GM21360 (cell line): ENCODE results near the gene OR2A2.
"Not testable (repeated sequence)": the region's sequence is repeated elsewhere in the genome, so short reads cannot be mapped to it uniquely, and the experiment has no call there.

Source experiments
- ATAC-seq: cut with Tn5 transposase; IDR thresholded peaks from one replicate; pipeline ENCODE4 v1.9.1; 2021; ENCODE audit warnings: mild to moderate bottlenecking, moderate library complexity; ENCODE audit not compliant: unreplicated experiment

The OR2A2 gene, protein sequence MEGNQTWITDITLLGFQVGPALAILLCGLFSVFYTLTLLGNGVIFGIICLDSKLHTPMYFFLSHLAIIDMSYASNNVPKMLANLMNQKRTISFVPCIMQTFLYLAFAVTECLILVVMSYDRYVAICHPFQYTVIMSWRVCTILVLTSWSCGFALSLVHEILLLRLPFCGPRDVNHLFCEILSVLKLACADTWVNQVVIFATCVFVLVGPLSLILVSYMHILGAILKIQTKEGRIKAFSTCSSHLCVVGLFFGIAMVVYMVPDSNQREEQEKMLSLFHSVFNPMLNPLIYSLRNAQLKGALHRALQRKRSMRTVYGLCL

DNA sequence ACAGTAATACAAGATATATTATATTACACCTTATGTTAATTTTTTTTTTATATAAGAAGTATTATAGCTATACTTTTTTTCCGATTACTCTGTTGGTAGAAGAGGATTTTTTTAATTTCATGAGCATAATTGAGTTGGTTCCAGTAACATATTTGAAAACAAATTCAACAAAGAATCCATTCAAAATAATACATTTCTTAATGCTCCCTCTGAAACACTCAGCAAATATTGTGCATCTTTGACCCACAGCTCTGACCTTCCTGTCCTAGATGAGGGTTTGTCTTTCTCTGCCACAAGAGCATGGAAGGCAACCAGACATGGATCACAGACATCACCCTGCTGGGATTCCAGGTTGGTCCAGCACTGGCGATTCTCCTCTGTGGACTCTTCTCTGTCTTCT lies at the start of gene OR2A2:
OR2A2 (plus strand) TSS at position 301 of the 400 bp plus-strand sequence; CDS start at position 301, 0 bp downstream.
- ATAC-seq, result no peak

DNA sequence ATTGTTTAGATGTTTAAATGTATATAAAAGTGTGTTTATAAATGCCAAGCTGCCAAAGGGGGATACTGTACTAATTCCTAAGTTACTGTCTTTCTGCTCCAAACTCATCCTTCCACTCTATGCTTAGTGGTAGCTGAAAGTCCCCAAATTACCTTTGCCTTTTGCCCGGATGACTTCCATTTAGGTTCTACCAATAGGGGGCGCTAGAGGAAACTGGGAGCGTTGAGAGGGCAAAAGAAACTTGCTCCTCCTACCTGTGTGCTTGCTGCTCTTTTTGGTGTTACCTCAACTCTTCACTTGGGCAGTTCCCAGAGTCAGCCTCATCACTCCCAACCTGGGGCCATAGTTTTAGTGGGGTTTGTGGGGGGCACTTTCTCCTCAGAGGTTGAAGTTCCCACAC lies 45.7 kb upstream of the OR2A2 start:
- no peak for ATAC-seq

DNA sequence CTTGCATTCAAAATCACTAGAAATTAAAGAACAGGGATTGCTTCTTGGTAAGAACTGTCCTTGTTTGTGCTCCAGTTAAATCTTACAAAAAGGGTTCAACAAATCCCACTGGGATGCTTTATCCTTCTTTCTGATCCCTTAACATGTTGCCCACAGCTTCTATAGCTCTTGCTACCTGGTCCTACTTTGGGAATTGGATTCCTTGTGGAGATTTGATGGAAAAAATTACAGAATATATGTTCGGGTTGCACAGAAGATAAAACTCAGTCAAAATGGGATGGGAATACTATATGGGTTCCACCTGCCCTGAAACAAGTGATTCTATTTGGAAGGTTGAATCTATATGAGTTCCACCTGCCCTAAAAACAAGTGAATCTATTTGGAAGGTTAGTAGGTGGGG lies 39.9 kb upstream of the OR2A2 start, which contains the start of gene OR2A25:
OR2A25 (plus strand) TSS at position 301 of the 400 bp plus-strand sequence. CDS start 4,409 bp downstream, outside the sequence.
- no peak for ATAC-seq

- no peak for ATAC-seq
These were observed 39.4 kb upstream of the OR2A2 start for GRCh38 chr7:144069953-144070352.

DNA sequence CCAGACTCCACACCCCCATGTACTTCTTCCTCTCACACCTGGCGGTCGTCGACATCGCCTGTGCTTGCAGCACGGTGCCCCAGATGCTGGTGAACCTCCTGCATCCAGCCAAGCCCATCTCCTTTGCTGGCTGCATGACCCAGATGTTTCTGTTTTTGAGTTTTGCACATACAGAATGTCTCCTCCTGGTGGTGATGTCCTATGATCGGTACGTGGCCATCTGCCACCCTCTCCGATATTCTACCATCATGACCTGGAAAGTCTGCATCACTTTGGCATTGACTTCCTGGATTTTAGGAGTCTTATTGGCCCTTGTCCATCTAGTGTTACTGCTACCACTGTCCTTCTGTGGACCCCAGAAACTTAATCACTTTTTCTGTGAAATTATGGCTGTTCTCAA lies 35.0 kb upstream of the OR2A2 start:
- ATAC-seq, result no peak

GRCh38 chr7:144085978-144086377 lies 23.4 kb upstream of the OR2A2 start, which contains the start of gene OR2A12:
OR2A12 (plus strand) TSS chr7:144086278; CDS start chr7:144095108, 8,830 bp downstream.
- ATAC-seq, result no peak

- ATAC-seq, result no peak
These were observed 22.7 kb upstream of the OR2A2 start for GRCh38 chr7:144086730-144087129.

DNA sequence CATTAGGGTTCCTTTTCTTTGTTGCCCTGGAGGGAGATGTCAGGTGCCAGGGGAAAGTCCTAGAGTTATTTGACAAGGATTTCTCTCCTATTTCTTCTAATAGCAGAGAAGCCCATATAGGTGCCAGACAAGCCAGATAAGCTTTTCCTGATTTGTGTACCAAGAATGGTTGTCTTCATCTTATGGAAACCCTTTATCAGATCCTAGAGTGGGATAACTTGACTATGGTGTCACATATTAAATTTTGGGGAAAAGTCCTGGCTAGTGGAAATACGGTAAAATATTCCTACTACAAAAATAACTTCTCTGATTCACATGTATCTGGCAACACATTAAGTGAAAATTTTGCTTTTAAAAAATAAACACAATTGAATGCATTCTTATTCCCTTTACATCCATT lies 22.2 kb upstream of the OR2A2 start:
- no peak for ATAC-seq

DNA sequence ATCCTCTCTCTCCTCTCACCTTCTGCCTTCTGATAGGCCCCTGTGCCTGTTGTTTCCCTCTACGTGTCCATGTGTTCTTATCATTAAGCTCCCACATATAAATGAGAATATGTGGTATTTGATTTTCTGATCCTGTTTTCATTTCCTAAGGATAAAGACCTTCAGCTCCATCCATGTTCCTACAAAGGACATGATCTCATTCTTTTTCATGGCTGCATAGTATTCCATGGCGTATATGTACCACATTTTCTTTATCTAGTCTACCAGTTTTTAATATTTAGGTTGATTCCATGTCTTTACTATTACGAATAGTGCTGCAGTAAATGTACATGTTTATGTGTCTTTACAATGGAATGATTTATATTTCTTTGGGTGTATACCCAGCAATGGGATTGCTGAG lies 18.7 kb upstream of the OR2A2 start:
- ATAC-seq, result no peak

- ATAC-seq, result no peak
These were observed 10.6 kb upstream of the OR2A2 start for GRCh38 chr7:144098776-144099175.

DNA sequence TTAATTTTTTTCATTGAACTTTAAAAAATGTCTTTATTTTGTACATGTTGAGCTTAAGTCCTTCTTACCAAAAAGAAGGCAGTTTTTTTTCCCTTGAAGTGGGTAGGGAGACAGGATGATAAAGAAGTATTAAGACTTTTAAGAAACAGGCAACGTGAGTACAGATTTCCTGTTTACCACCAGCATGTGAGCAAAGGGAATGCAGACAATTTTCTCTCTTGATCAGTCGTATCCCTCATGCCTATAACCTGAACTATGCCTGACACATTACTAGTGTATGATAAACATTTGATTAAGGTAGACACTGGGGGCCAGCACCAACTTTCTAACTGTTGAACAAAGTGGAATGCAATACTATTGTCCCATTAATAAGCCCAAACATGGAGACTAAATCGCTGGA lies 8.8 kb upstream of the OR2A2 start:
- ATAC-seq, result no peak

GRCh38 chr7:144102041-144102440 lies 7.3 kb upstream of the OR2A2 start:
- ATAC-seq, result no peak

DNA sequence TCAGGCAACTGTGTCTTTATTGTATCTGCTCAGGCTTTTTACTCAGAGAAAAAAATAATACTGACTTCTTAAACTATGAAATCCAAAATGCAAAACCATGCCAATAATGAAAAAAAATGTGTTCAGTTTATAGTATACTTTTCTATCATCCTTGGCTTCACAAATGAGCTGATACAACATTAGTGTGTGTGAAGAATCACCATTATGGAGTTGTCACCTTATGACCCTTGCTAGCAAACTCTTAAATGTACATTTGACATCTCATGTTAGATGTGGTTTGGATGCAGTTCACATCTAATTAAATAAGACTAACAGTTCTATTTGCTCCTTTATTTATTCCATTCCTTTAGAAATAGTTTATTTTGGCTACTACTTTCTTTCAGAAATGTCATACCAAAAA lies 4.2 kb upstream of the OR2A2 start:
- ATAC-seq, result no peak

DNA sequence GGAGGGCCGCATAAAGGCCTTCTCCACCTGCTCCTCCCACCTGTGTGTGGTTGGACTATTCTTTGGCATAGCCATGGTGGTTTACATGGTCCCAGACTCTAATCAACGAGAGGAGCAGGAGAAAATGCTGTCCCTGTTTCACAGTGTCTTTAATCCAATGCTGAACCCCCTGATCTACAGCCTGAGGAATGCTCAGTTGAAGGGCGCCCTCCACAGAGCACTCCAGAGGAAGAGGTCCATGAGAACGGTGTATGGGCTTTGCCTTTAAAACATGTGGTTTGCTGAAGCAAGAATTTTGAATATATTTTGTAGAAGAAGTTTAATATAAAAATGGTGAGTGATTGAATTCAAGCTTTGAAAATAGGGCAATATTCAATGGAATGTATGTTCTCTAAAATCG lies 889 bp downstream of the OR2A2 start:
- no peak for ATAC-seq

GRCh38 chr7:144113651-144114050 lies 4.3 kb downstream of the OR2A2 start:
- ATAC-seq, result no peak

GRCh38 chr7:144118341-144118740 lies 9.0 kb downstream of the OR2A2 start:
- ATAC-seq, result no peak

DNA sequence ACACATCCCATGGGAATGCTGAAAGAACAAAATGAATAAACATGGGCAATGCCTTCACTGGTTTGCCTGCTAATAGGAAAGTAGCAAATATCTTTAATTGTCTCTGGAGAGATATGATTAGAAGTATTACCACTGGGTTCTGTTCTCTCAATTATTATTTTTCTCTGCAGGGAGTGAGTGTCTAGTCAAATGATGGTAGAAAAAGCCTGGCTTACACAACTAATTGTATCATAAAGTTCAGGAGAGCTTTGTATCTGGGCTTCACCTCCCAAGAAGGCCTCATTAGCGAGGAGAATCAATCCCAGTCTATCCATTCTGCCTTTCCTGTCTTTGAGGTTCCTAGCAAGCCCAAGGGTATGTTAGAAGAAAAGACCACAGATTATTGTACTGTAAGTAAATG lies 13.5 kb downstream of the OR2A2 start, which contains the start of gene OR2A14:
OR2A14 (plus strand) TSS at position 301 of the 400 bp plus-strand sequence. CDS start 5,937 bp downstream, outside the sequence.
- no peak for ATAC-seq

DNA sequence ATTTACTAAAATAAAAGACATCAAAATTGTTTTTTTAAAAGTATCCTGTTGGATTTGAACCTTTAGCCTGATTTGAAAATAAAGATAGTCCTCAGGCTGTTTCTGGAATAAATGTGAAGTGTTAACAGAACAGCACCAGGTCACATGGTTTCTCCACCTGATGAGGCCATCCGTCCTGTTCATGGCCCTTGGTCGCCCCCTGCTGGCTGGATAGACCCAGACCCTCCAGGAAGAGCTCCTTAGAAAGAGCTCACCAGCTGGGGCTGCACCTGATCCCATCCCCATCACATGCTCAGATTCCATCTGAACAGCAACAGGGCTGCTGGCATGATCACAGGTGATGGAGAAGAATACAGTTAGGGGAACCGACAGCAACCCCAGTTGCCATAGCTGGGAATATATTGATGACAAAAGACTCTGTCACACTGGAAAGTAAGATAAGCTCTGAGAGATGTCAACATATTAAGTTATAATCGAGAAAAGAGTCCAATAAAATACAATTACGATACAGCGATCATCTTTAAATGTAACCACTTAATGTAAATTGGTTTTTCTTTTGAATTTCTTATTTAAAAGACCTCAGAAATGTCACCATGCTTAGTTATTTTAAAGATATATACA lies 18.4 kb downstream of the OR2A2 start:
- peak; percentile 100 for ATAC-seq

- not testable (repeated sequence) for ATAC-seq
These were observed 20.2 kb downstream of the OR2A2 start for GRCh38 chr7:144129601-144130000.

DNA sequence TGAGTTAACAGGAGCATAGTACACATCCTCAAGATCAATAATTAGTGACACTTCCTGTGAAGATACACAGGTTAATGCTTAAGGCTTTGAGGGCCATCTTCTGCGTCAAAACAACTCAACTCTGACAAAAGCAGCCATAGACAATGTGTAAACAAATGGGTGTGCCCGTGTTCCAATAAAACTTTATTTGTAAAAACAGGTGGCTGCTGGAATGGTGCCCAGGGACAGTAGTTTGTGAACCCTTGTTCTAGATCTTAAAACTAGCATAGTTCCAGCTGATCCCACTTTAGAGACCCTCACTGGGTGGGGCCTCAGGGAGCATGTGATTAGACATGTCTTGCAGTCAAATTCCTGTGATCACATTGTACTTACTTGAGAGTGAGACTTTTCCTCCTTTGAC lies 21.3 kb downstream of the OR2A2 start:
- no peak for ATAC-seq

GRCh38 chr7:144132262-144132661 lies 22.9 kb downstream of the OR2A2 start:
- ATAC-seq, result no peak

DNA sequence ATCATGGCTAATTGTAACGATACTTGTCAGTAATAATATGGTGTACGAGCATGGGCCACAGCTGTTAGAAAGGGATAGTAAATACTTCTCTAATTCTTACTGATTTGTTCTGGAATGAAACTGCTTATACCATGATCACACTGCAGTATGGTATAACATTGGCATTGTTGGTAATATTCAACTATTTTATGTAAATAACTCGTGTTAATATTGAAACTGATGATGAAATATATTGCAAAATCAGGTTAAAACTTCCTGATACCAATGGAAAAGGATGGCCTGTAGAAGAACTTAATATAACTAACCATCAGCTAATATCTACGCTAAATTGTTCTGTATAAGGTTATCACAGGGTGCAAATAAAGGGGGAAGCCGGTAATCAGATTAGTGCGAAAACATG lies 23.9 kb downstream of the OR2A2 start:
- ATAC-seq, result no peak
